22Rv1 (cell line): Measurements from ENCODE around the gene FECH.

Experiments
- H3K27ac ChIP-seq: fragments of 450-650 bp; 2 replicates; pipeline ENCODE4 v1.5.1; 2017
- CTCF ChIP-seq: fragments of 450-650 bp; IDR thresholded peaks from 2 replicates; pipeline ENCODE4 v1.5.1; 2017; ENCODE audit warnings: mild to moderate bottlenecking
- ZFX ChIP-seq: fragments of 450-650 bp; IDR thresholded peaks from 2 replicates; pipeline ENCODE4 v1.6.1; 2017; ENCODE audit warnings: antibody characterized with exemption, borderline replicate concordance

FECH gene

GRCh38 chr18:57505231-57505630 is 81.3 kb downstream of the FECH start:
- no peak for TF ChIP-seq ZFX
- TF ChIP-seq CTCF, result no peak
- H3K27ac ChIP-seq, result no peak overlapping the region

- TF ChIP-seq ZFX (no peak), CTCF (no peak)
- no peak overlapping the region for H3K27ac ChIP-seq
Observed at GRCh38 chr18:57502624-57503023, 83.9 kb downstream of the FECH start.

- peak overlapping the region; percentile 78 for H3K27ac ChIP-seq
- no peak for TF ChIP-seq CTCF
- no peak for TF ChIP-seq ZFX
Observed at GRCh38 chr18:57498682-57499256, 87.7 kb downstream of the FECH start.
